AG10803 (cell line): ENCODE results near the gene SLC13A3.

Source experiments
- DNase-seq: peaks from one replicate; pipeline ENCODE4 v3.0.0; 2010; ENCODE audit warnings: low read depth
- H3K4me3 ChIP-seq: 2 replicates; pipeline ENCODE4 v1.5.1; 2011; ENCODE audit warnings: mild to moderate bottlenecking, low read length, control low read depth
- CTCF ChIP-seq: conservative IDR thresholded peaks from 2 replicates; pipeline ENCODE4 v1.5.1; 2011; ENCODE audit warnings: mild to moderate bottlenecking, low read length, control low read depth, inconsistent platforms

Gene SLC13A3

GRCh38 chr20:46663531-46663930 lies 12.3 kb upstream of the SLC13A3 start:
- no peak for DNase-seq
- no peak for TF ChIP-seq CTCF
- H3K4me3 ChIP-seq: no peak overlapping the region

GRCh38 chr20:46661659-46662058 lies 10.4 kb upstream of the SLC13A3 start:
- TF ChIP-seq CTCF: no peak
- DNase-seq: no peak
- no peak overlapping the region for H3K4me3 ChIP-seq

GRCh38 chr20:46660487-46660886 lies 9.2 kb upstream of the SLC13A3 start:
- no peak overlapping the region for H3K4me3 ChIP-seq
- DNase-seq: no peak
- no peak for TF ChIP-seq CTCF

GRCh38 chr20:46657618-46658017 lies 6.4 kb upstream of the SLC13A3 start:
- no peak for TF ChIP-seq CTCF
- no peak overlapping the region for H3K4me3 ChIP-seq
- no peak for DNase-seq

DNA sequence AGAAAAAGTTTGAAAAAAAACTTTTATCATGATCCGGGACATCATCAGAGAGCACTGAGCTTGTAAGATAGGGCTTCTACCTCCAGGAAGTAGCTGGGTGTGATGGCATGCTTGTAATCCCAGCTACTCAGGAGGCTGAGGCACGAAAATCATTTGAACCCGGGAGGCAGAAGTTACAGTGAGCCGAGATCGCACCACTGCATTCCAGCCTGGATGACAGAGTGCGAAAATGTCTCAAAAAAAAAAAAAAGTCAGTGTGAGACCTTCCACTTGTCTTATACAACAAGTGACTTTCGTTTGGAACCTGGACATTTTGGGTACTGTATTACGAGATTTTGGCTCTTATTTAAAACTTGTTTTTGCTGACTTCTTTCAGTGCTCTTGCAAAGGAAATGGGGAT lies 5.9 kb upstream of the SLC13A3 start:
- no peak for TF ChIP-seq CTCF
- H3K4me3 ChIP-seq: no peak overlapping the region
- DNase-seq: no peak

GRCh38 chr20:46652699-46653098 lies 1.4 kb upstream of the SLC13A3 start:
- no peak overlapping the region for H3K4me3 ChIP-seq
- no peak for DNase-seq
- TF ChIP-seq CTCF: no peak

DNA sequence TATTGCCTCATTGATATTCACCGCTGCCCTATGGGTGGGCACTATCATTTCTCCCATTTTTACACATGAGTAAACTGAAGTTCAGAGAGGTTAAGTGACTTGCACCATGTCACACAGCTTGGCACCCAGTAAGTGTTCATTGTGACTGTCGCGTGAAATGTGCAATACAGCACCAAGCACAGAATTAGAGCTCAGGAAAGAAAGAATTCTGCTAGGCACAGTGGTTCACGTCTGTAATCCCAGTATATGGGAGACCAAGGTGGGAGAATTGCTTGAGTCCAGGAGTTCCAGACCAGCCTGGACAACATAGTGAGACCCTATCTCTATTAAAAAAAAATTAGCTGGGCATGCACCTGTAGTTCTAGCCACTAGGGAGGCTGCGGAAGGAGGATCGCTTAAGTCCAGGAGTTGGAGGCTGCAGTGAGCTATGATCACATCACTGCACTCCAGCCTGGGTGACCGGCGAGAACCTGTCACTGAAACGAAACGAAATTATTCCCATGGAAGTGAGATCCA lies 626 bp downstream of the SLC13A3 start:
- H3K4me3 ChIP-seq: no peak overlapping the region
- TF ChIP-seq CTCF: no peak
- no peak for DNase-seq
